Activated effector memory CD4-positive, alpha-beta T cell treated with Interleukin-2 at 50 U/mL for 16 hours (primary cell): Measurements from ENCODE around the gene PPP3CA.

Experiments
- DNase-seq: peaks from one replicate; pipeline ENCODE4 v3.0.0-alpha.2; 2020

PPP3CA gene

DNA sequence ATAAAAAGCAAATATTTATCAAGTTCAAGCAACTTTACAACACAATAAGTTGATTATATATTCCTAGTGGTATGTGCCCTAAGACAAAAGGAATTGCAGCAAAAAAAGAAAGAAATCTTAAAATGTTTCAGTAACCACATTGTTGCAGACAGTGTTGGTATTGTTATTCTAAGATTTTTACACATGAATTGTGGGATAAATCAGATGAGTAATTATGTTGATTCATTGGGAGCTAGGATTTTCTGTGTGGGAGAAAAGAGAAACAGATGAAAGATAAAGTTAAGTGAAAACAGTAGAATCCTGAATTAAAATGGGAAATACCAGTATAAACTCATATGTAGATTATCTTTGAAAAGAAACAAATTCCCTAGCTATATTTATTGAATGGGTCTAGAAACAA lies 362.4 kb downstream of the PPP3CA start:
- DNase-seq, result no peak

GRCh38 chr4:100983426-100983825 lies 363.9 kb downstream of the PPP3CA start:
- no peak for DNase-seq

- no peak for DNase-seq
Observed at GRCh38 chr4:100982345-100982744, 365.0 kb downstream of the PPP3CA start.

- DNase-seq, result no peak
Observed at GRCh38 chr4:100981447-100982204, 365.7 kb downstream of the PPP3CA start.

- DNase-seq, result no peak
Observed at GRCh38 chr4:100979736-100980135, 367.6 kb downstream of the PPP3CA start.

GRCh38 chr4:100977746-100978397 lies 369.5 kb downstream of the PPP3CA start:
- DNase-seq, result no peak

GRCh38 chr4:100977274-100977673 lies 370.1 kb downstream of the PPP3CA start:
- no peak for DNase-seq
